HCEC 1CT (cell line): ENCODE measurements around the gene TGFBR2.
"Not testable (repeated sequence)": the region's sequence is repeated elsewhere in the genome, so short reads cannot be mapped to it uniquely, and the experiment has no call there.

ENCODE experiments used
- DNase-seq: peaks from one replicate; pipeline ENCODE4 v3.0.0-alpha.2; 2017

TGFBR2 gene

DNA sequence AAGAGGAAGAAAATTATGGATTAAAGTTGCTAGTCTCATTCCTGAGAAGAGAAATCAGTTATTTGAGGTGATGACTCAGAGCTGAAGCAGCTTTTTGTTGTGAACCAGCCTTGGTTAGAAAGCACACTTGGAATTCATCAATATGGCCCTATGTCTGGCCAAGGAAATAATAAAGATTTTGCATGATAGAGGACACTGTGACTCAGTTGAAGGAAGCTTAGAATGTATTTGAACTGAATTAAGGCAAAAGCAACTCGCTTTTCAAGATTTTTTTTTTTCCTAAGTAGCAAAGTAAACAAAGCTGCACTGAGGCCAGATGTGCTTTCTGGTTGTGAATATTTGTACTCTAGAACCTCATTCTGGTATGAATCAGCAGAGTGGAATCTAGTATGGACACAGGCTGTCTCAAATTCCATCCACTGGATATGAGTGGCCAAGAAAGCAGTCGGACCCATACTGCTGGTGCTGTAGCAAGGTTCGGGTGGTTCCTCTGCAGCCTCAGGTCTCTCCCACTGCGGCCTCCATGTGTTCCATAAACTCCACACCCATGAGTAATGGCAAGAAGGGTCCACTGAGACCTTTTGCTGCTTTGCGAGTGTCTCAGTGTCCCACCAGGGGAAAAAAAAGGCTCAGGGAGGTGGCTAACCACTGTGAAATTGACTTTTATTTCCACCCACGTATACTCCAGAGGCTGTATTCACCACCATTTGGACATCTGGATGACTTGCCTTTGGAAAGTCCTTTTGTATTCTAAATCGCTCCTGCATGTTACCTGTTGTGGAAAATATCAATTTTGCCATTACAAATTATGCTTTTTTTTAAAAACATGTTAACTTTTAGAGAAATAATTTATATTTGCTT, 53.1 kb downstream of the TGFBR2 start:
- DNase-seq, result peak; percentile 97

GRCh38 chr3:30660136-30660535, 53.7 kb downstream of the TGFBR2 start:
- no peak for DNase-seq

- no peak for DNase-seq
These were observed 54.3 kb downstream of the TGFBR2 start for GRCh38 chr3:30660656-30661055.

DNA sequence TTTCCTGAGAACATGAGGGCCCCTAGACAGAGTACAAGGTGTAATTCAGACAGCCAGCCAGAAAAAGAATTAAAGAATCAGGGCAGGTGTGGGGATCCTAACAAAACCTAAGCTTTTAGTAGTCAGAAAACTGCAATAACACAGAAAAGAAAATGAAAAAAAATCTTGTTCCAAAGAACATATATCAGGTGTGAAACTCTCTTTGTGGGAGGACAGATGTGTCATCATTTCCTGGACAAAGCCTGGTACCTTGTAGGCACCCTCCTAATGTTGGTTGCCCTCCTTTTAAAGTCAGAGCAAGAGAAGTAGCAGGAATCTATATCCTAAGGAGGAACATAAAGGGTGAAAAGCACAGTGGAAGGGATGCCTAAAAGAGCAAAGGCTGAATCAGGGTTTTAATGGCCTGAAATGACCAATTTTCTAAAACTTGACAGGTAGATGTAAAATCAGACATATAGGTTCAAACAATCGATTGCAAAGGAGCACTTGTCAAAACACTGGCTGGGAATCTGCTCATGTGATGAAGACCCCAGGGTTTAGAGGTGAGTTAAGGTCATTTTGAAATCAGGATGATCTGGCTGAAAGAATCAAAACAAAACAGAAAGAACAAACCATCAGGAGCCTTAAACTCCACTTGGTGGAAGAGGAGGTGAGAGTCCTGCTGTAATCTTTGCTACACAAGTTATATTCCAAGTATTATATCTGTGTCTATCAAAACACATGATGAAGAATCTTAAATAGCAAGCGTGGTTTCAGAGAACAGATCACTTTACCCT, 54.9 kb downstream of the TGFBR2 start:
- DNase-seq, result no peak

- no peak for DNase-seq
These were observed 56.4 kb downstream of the TGFBR2 start for GRCh38 chr3:30662836-30663235.

- DNase-seq, result no peak
These were observed 57.3 kb downstream of the TGFBR2 start for GRCh38 chr3:30663533-30664241.

DNA sequence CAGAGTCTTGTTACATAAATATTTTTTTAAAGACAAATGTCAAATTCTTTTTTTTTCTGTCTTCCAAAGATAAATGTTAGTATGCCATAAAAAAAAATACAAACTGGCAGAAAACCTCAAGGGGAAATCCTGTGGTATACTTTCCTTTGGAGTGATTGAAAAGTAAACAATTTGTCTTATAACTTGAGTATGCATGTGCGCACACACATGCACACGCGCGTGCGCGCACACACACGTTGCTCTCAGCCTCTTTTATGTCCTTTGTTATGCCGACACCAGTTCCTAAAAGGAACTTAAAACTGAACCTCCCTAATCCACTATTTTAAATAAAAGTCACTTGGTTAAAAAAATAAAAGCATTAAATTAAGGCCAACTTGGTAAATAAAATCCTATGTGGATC, 58.1 kb downstream of the TGFBR2 start:
- no peak for DNase-seq

- no peak for DNase-seq
These were observed 58.5 kb downstream of the TGFBR2 start for GRCh38 chr3:30664884-30665283.

GRCh38 chr3:30665539-30665938, 59.1 kb downstream of the TGFBR2 start:
- no peak for DNase-seq

- no peak for DNase-seq
These were observed 60.3 kb downstream of the TGFBR2 start for GRCh38 chr3:30666572-30667279.

- no peak for DNase-seq
These were observed 60.9 kb downstream of the TGFBR2 start for GRCh38 chr3:30667280-30667651.

- no peak for DNase-seq
These were observed 61.7 kb downstream of the TGFBR2 start for GRCh38 chr3:30668051-30668609.

DNA sequence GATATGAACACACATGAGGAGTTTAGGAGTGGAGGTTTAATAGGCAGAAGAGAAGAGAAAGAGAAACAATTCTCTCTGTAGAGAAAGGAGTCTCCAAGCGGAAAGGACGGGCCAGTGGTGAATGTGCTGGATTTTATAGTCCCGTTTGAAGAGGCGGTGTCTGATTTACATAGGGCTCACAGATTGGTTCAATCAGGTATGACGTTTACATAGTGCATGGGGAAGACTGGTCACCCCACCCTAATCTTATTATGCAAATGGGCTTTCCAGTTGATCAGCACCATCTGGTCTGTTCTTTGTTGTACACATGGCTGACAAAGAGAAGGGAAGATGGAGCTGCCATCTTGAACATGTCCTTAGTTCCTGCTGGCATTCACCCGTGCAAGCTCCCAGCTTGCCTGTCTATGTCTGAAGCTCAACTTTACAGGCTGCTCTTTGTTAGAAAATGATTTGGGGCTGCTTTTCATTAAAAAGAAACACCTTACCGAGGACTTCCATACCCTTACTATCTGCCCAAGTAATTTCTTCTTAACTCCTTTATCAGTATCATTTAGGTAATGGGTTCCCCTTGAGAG, 63.0 kb downstream of the TGFBR2 start:
- DNase-seq, result not testable (repeated sequence)

DNA sequence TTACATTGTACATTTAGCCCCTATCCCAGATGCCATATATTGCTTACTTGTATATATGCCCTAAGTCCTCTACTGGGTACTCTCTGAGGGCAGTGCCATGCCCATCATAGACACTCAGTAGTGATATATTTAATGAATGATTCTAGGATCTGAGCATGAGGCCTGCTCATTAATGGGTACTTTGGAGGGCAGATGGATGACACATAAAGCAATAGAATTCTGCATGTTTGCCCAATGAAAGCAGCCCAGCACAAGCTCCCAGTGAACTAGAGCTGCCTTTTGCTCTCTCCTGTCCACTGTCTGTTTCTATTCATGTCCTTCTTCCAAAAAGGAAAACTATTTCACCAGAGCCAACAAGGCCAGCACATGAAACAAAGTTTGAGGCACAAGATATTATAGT, 63.9 kb downstream of the TGFBR2 start:
- no peak for DNase-seq

DNA sequence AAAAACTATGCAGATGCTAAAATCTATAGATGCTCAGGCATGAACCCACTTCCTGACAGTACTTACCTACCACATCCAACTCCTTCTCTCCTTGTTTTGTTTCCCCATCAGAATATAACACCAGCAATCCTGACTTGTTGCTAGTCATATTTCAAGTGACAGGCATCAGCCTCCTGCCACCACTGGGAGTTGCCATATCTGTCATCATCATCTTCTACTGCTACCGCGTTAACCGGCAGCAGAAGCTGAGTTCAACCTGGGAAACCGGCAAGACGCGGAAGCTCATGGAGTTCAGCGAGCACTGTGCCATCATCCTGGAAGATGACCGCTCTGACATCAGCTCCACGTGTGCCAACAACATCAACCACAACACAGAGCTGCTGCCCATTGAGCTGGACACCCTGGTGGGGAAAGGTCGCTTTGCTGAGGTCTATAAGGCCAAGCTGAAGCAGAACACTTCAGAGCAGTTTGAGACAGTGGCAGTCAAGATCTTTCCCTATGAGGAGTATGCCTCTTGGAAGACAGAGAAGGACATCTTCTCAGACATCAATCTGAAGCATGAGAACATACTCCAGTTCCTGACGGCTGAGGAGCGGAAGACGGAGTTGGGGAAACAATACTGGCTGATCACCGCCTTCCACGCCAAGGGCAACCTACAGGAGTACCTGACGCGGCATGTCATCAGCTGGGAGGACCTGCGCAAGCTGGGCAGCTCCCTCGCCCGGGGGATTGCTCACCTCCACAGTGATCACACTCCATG, 65.3 kb downstream of the TGFBR2 start:
- no peak for DNase-seq

DNA sequence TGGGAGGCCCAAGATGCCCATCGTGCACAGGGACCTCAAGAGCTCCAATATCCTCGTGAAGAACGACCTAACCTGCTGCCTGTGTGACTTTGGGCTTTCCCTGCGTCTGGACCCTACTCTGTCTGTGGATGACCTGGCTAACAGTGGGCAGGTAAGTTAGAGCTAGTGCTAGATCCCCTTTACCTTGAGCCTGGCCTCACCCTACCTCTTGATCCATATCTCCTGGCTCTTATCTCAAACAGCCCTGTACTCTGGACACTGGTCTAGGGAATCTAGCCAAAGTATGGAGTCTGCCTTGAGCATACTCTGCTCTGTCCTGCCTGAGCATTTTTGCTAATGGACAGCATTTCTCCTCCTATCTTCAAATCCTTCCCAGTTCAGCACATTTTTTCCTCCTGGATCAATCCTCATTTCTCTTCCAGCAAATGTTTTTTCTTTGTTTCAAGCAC, 65.9 kb downstream of the TGFBR2 start:
- DNase-seq, result no peak

GRCh38 chr3:30672959-30673358, 66.6 kb downstream of the TGFBR2 start:
- no peak for DNase-seq

- DNase-seq, result no peak
These were observed 67.3 kb downstream of the TGFBR2 start for GRCh38 chr3:30673425-30674341.

- DNase-seq, result no peak
These were observed 68.6 kb downstream of the TGFBR2 start for GRCh38 chr3:30675006-30675405.

- DNase-seq, result no peak
These were observed 69.4 kb downstream of the TGFBR2 start for GRCh38 chr3:30675774-30676173.
